Natural killer cell (primary cell): ENCODE results near the gene ZNF592. TPM values are rescaled to one million over a fixed set of nuclear protein-coding genes. Genes with fewer than 3 reads are reported as not detected.

Experiments used
- ATAC-seq, 3 donors: fragments of 150-1000 bp in 2 of 3; fragments of 200-7000 bp in 1 of 3; cut with Tn5 transposase; 1 replicate in 1 of 3; 2 replicates in 2 of 3; pipeline ENCODE4 v1.10.0; 2021; ENCODE audit warnings: mild to moderate bottlenecking in 2 of 3, moderate library complexity in 2 of 3
- DNase-seq, 2 donors: peaks; one replicate each; pipeline versions ENCODE4 v3.0.0 to v3.0.0-alpha.2; 2013 to 2021; ENCODE audit warnings: mixed read lengths in 1 of 2
- H3K27ac ChIP-seq: one replicate; pipeline ENCODE4 v1.5.1; 2013; ENCODE audit warnings: mild to moderate bottlenecking, low read length
- H3K27me3 ChIP-seq: one replicate; pipeline ENCODE4 v1.6.1; 2013; ENCODE audit warnings: low read length; ENCODE audit not compliant: control insufficient read depth, insufficient read depth
- H3K36me3 ChIP-seq: one replicate; pipeline ENCODE4 v1.6.1; 2013; ENCODE audit warnings: low read length; ENCODE audit not compliant: control insufficient read depth, insufficient read depth
- H3K4me1 ChIP-seq: one replicate; pipeline ENCODE4 v1.6.1; 2013; ENCODE audit warnings: low read length; ENCODE audit not compliant: control insufficient read depth, insufficient read depth
- H3K4me3 ChIP-seq: one replicate; pipeline ENCODE4 v1.5.1; 2013; ENCODE audit warnings: low read length
- H3K9me3 ChIP-seq: one replicate; pipeline ENCODE4 v1.6.1; 2013; ENCODE audit warnings: low read length; ENCODE audit not compliant: control insufficient read depth, insufficient read depth
- H3K27ac Mint-ChIP-seq, 2 donors: one replicate each; pipeline ENCODE4 v1.8.0; 2022; ENCODE audit warnings: mild to moderate bottlenecking in 2 of 2, mixed read lengths in 2 of 2, moderate library complexity in 1 of 2
- H3K27me3 Mint-ChIP-seq, 2 donors: one replicate each; pipeline ENCODE4 v1.8.0; 2022; ENCODE audit warnings: low read depth in 2 of 2, mixed read lengths in 2 of 2
- H3K36me3 Mint-ChIP-seq: one replicate; pipeline ENCODE4 v1.8.0; 2022; ENCODE audit warnings: mixed read lengths
- H3K4me1 Mint-ChIP-seq, 2 donors: one replicate each; pipeline ENCODE4 v1.8.0; 2022; ENCODE audit warnings: mixed read lengths in 2 of 2
- H3K4me3 Mint-ChIP-seq: one replicate; pipeline ENCODE4 v1.8.0; 2022; ENCODE audit warnings: mild to moderate bottlenecking, moderate library complexity, mixed read lengths
- H3K9me3 Mint-ChIP-seq, 2 donors: one replicate each; pipeline ENCODE4 v1.8.0; 2022; ENCODE audit warnings: mixed read lengths in 2 of 2
- WGBS: methylation state at CpG from one replicate; pipeline ENCODE4 v1.1.7; 2013; ENCODE audit warnings: missing lambda C conversion rate; ENCODE audit not compliant: insufficient coverage; 5-methylcytosine and 5-hydroxymethylcytosine counted together
- intact Hi-C: fragments of 100-400 bp; cut with micrococcal nuclease; formaldehyde crosslinking; loops from one replicate; pipeline ENCODE4 v1.14.2; 2022
- total RNA-seq, 4 donors: library from RNA; stranded (reverse); fragments of 120-200 nt in 1 of 4; gene quantifications; one replicate each; pipeline versions ENCODE4 v1.2.3 to v1.2.4, GENCODE V29; 2013 to 2022
- TF ChIP-seq, protein P1 (sequence below): fragments of 200-600 bp; IDR thresholded peaks from one replicate; pipeline ENCODE4 v1.8.0; 2022; ENCODE audit warnings: antibody characterized with exemption

Gene ZNF592
- total RNA-seq, 3 donors from 2014 or later (not counting 1 experiment from before 2014, with no cell fraction given): 38.0 to 43.8 (median 39.1) TPM

DNA sequence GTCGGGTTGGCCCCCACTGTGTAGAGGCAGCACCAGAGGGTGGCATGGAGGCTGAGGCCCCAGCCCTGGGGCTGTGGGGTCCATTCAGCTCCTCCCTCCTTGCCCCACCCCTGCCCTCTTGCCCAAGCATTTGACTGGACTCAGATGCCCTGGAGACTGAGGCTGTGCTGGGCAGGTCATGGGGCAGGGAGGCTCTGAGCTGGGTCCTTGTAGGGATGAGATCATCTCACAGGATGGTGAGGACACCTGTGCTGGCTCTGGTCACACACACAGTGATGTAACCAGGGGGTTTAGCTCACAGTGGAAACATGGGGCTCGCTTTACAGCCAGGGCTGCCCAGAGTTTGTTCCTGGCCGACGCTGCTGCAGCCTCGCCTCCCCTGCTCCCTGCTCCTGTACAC, 86.6 kb downstream of the ZNF592 start:
- no peak for DNase-seq
- Mint-ChIP-seq H3K36me3 (no peaks in the 10 kb centered on the region), H3K27me3 (peaks cover 0 to 7% of the 10 kb centered on the region in 2 donors), H3K4me3 (no peak overlapping the region), H3K9me3 (no peaks in the 10 kb centered on the region), H3K27ac (no peak overlapping the region), H3K4me1 (peaks cover 0 to 3% of the 10 kb centered on the region in 2 donors)
- ATAC-seq: no peak
- no peak overlapping the region for H3K4me3 ChIP-seq
- H3K27me3 ChIP-seq: no peaks in the 10 kb centered on the region
- H3K36me3 ChIP-seq: no peaks in the 10 kb centered on the region
- no peaks in the 10 kb centered on the region for H3K4me1 ChIP-seq
- TF ChIP-seq, protein P1, sequence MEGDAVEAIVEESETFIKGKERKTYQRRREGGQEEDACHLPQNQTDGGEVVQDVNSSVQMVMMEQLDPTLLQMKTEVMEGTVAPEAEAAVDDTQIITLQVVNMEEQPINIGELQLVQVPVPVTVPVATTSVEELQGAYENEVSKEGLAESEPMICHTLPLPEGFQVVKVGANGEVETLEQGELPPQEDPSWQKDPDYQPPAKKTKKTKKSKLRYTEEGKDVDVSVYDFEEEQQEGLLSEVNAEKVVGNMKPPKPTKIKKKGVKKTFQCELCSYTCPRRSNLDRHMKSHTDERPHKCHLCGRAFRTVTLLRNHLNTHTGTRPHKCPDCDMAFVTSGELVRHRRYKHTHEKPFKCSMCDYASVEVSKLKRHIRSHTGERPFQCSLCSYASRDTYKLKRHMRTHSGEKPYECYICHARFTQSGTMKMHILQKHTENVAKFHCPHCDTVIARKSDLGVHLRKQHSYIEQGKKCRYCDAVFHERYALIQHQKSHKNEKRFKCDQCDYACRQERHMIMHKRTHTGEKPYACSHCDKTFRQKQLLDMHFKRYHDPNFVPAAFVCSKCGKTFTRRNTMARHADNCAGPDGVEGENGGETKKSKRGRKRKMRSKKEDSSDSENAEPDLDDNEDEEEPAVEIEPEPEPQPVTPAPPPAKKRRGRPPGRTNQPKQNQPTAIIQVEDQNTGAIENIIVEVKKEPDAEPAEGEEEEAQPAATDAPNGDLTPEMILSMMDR: no peak
- H3K27ac ChIP-seq: no peak overlapping the region
- no peaks in the 10 kb centered on the region for H3K9me3 ChIP-seq
- 94% methylated on average over 5 of the region's 5 CpGs for WGBS
- intact Hi-C loops: no loop called here

DNA sequence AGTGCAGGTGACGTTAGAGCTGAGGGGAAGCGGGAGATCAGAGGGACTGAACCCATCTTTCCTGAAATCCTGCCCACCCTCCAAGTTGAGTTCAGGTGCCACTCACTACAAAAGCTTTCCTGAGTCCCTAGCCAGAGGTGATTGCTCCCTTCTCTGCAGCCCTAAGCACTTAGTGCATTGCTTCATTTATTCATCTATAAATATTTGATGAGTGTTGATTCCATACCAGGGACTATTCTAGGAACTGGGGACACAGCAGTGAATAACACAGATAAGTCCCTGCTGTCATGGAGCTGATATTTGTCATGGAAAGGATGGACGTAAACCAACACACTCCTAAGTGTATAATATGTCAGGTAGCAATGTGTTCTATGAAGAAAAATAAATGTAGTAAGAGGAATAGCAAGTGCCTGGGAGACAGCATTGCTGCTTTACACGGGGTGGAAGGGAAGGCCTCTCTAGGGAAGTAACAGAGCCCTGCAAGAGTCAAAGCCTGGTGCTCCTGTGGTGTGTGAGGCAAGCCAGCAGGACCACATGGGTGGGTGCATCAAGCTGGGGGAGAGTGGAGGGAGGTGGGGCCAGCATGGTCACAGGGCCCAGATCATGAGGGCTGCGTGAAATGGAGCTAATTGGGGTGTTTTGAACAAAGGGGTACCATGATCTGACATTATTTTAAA, 87.4 kb downstream of the ZNF592 start:
- no peaks in the 10 kb centered on the region for H3K9me3 ChIP-seq
- peaks cover 0 to 3% of the 10 kb centered on the region in 2 donors for H3K4me1 Mint-ChIP-seq
- no peaks in the 10 kb centered on the region for H3K27me3 ChIP-seq
- intact Hi-C loops: no loop called here
- H3K9me3 Mint-ChIP-seq: no peaks in the 10 kb centered on the region
- H3K27ac ChIP-seq: no peak overlapping the region
- DNase-seq: no peak
- peaks cover 0 to 4% of the 10 kb centered on the region in 2 donors for H3K27me3 Mint-ChIP-seq
- H3K36me3 ChIP-seq: no peaks in the 10 kb centered on the region
- no peak overlapping the region for H3K4me3 ChIP-seq
- no peaks in the 10 kb centered on the region for H3K4me1 ChIP-seq
- ATAC-seq: no peak
- no peaks in the 10 kb centered on the region for H3K36me3 Mint-ChIP-seq
- no peak overlapping the region for H3K27ac Mint-ChIP-seq
- TF ChIP-seq, protein P1: no peak
- H3K4me3 Mint-ChIP-seq: no peak overlapping the region
- 75% methylated on average over 4 of the region's 5 CpGs for WGBS

DNA sequence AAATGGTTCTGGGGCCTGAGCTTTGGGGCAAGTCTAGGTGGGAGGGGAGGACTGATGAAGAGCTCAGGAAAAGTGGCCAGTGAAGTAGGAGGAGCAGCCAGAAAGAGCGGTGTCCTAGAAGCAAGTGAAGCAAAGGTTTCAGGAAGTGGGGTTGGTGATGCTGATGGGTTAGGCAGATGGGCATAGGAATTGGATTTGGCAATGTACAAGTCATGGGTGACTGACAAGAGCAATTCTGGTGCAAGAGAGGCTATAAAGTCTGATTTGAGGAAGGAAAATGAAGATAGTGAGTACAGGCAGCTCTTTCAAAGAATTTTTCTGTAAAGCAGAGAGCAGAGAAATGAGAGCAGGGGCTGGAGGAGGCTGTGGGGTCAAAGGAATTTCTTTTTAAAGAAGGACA, 88.5 kb downstream of the ZNF592 start:
- H3K36me3 ChIP-seq: no peaks in the 10 kb centered on the region
- H3K4me3 ChIP-seq: no peak overlapping the region
- no peaks in the 10 kb centered on the region for H3K9me3 Mint-ChIP-seq
- no peaks in the 10 kb centered on the region for H3K27me3 Mint-ChIP-seq
- H3K27ac Mint-ChIP-seq: no peak overlapping the region
- H3K27me3 ChIP-seq: no peaks in the 10 kb centered on the region
- intact Hi-C loops: no loop called here
- H3K4me3 Mint-ChIP-seq: no peak overlapping the region
- no peaks in the 10 kb centered on the region for H3K9me3 ChIP-seq
- H3K36me3 Mint-ChIP-seq: no peaks in the 10 kb centered on the region
- H3K4me1 ChIP-seq: no peaks in the 10 kb centered on the region
- DNase-seq (no peak), ATAC-seq (no peak)
- H3K27ac ChIP-seq: no peak overlapping the region
- TF ChIP-seq, protein P1: no peak
- WGBS: 92% methylated on average over 1 of the region's 1 CpG
- peaks cover 0 to 3% of the 10 kb centered on the region in 2 donors for H3K4me1 Mint-ChIP-seq

DNA sequence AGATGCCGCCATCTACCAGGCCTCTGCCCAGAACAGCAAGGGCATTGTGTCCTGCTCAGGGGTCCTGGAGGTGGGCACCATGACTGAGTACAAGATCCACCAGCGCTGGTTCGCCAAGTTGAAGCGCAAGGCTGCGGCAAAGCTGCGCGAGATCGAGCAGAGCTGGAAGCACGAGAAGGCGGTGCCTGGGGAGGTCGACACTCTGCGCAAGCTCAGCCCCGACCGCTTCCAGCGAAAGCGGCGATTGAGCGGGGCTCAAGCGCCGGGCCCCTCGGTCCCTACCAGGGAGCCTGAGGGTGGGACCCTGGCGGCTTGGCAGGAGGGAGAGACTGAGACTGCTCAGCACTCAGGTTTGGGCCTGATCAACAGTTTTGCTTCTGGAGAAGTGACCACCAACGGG, 91.3 kb downstream of the ZNF592 start:
- DNase-seq (no peak), ATAC-seq (no peak)
- WGBS: 96% methylated on average over 23 of the region's 23 CpGs
- Histone ChIP-seq H3K9me3 (no peaks in the 10 kb centered on the region), H3K27me3 (no peaks in the 10 kb centered on the region), H3K27ac (no peak overlapping the region), H3K36me3 (no peaks in the 10 kb centered on the region), H3K4me1 (no peaks in the 10 kb centered on the region), H3K4me3 (no peak overlapping the region)
- peaks cover 0 to 3% of the 10 kb centered on the region in 2 donors for H3K4me1 Mint-ChIP-seq
- no peaks in the 10 kb centered on the region for H3K27me3 Mint-ChIP-seq
- no peak overlapping the region for H3K27ac Mint-ChIP-seq
- H3K4me3 Mint-ChIP-seq: no peak overlapping the region
- no peaks in the 10 kb centered on the region for H3K36me3 Mint-ChIP-seq
- no peaks in the 10 kb centered on the region for H3K9me3 Mint-ChIP-seq
- intact Hi-C loops: loop anchor here (10.0 kb wide), 1 partner anchor 205 kb away; no protein-coding TSS in a partner anchor
- TF ChIP-seq, protein P1: no peak
